HL-60 (cell line): Measurements from ENCODE around the gene TEX22.

Experiments
- DNase-seq, 2 experiments: peaks; one replicate each; pipeline ENCODE4 v3.0.0-alpha.2; 2010 to 2020; ENCODE audit warnings: low read depth in 1 of 2, low spot score in 1 of 2
- H3K27ac ChIP-seq: fragments of 250-450 bp; sonication (Bioruptor Pico); replicated peaks from 2 replicates; pipeline ENCODE4 v1.5.1; 2020; ENCODE audit warnings: mild to moderate bottlenecking, moderate library complexity
- H3K27me3 ChIP-seq: fragments of 250-450 bp; sonication (Bioruptor Pico); 2 replicates; pipeline ENCODE4 v1.5.1; 2021; ENCODE audit warnings: mild to moderate bottlenecking, moderate library complexity; ENCODE audit not compliant: insufficient read depth, poor library complexity, severe bottlenecking
- H3K4me3 ChIP-seq: replicated peaks from 2 replicates; pipeline ENCODE4 v1.5.1; 2011; ENCODE audit warnings: mild to moderate bottlenecking, control low read depth, low read length; ENCODE audit not compliant: insufficient read depth
- GABPA ChIP-seq: IDR thresholded peaks from 2 replicates; pipeline ENCODE4 v1.6.1; 2012; ENCODE audit warnings: low read depth
- POLR2AphosphoS5 ChIP-seq: IDR thresholded peaks from 2 replicates; pipeline ENCODE4 v1.6.1; 2012; ENCODE audit warnings: low read depth
- SPI1 ChIP-seq: IDR thresholded peaks from 2 replicates; pipeline ENCODE4 v1.6.1; 2012; ENCODE audit warnings: low read depth, mild to moderate bottlenecking, borderline replicate concordance
- TF ChIP-seq, protein P1 (sequence below): IDR thresholded peaks from one replicate; pipeline ENCODE4 v1.5.1; 2011; ENCODE audit warnings: low read length, control low read depth, inconsistent platforms; ENCODE audit not compliant: insufficient read depth
- TF ChIP-seq, protein P2 (sequence below): IDR thresholded peaks from 2 replicates; pipeline ENCODE4 v1.6.1; 2012; ENCODE audit warnings: low read depth; ENCODE audit not compliant: insufficient replicate concordance

Gene TEX22

DNA sequence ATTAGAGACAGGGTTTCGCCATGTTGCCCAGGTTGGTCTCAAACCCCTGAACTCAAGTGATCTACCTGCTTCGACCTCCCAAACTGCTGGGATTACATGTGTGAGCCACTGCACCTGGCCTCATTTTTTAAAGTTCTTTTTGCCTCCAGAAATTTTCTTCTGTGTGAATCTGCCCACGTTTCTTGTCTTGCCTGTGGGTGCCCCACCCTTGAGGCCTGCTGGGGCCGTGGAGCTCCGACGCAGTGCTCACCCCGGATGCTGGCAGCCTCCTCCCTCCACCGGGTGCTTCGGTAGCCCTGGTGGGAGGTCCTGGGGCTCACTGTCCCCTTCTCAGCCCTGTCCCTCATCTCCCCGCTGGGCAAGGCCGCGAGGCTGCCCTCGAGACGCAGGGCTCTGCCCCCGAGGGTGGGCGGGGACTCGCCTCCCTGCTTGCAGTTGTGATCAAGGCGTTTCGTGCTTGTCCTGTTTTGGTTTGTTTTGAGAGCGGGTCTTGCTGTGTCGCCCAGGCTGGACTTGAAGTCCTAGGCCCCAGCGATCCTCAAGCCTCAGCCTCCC, 56.8 kb downstream of the TEX22 start:
- TF ChIP-seq, protein P1, sequence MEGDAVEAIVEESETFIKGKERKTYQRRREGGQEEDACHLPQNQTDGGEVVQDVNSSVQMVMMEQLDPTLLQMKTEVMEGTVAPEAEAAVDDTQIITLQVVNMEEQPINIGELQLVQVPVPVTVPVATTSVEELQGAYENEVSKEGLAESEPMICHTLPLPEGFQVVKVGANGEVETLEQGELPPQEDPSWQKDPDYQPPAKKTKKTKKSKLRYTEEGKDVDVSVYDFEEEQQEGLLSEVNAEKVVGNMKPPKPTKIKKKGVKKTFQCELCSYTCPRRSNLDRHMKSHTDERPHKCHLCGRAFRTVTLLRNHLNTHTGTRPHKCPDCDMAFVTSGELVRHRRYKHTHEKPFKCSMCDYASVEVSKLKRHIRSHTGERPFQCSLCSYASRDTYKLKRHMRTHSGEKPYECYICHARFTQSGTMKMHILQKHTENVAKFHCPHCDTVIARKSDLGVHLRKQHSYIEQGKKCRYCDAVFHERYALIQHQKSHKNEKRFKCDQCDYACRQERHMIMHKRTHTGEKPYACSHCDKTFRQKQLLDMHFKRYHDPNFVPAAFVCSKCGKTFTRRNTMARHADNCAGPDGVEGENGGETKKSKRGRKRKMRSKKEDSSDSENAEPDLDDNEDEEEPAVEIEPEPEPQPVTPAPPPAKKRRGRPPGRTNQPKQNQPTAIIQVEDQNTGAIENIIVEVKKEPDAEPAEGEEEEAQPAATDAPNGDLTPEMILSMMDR, result no peak
- TF ChIP-seq POLR2AphosphoS5 (no peak), GABPA (no peak), SPI1 (no peak)
- TF ChIP-seq, protein P2, sequence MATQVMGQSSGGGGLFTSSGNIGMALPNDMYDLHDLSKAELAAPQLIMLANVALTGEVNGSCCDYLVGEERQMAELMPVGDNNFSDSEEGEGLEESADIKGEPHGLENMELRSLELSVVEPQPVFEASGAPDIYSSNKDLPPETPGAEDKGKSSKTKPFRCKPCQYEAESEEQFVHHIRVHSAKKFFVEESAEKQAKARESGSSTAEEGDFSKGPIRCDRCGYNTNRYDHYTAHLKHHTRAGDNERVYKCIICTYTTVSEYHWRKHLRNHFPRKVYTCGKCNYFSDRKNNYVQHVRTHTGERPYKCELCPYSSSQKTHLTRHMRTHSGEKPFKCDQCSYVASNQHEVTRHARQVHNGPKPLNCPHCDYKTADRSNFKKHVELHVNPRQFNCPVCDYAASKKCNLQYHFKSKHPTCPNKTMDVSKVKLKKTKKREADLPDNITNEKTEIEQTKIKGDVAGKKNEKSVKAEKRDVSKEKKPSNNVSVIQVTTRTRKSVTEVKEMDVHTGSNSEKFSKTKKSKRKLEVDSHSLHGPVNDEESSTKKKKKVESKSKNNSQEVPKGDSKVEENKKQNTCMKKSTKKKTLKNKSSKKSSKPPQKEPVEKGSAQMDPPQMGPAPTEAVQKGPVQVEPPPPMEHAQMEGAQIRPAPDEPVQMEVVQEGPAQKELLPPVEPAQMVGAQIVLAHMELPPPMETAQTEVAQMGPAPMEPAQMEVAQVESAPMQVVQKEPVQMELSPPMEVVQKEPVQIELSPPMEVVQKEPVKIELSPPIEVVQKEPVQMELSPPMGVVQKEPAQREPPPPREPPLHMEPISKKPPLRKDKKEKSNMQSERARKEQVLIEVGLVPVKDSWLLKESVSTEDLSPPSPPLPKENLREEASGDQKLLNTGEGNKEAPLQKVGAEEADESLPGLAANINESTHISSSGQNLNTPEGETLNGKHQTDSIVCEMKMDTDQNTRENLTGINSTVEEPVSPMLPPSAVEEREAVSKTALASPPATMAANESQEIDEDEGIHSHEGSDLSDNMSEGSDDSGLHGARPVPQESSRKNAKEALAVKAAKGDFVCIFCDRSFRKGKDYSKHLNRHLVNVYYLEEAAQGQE, result no peak
- DNase-seq, result no peak
- no peak overlapping the region for H3K27ac ChIP-seq
- H3K27me3 ChIP-seq, result no peaks in the 10 kb centered on the region
- H3K4me3 ChIP-seq, result no peak overlapping the region

DNA sequence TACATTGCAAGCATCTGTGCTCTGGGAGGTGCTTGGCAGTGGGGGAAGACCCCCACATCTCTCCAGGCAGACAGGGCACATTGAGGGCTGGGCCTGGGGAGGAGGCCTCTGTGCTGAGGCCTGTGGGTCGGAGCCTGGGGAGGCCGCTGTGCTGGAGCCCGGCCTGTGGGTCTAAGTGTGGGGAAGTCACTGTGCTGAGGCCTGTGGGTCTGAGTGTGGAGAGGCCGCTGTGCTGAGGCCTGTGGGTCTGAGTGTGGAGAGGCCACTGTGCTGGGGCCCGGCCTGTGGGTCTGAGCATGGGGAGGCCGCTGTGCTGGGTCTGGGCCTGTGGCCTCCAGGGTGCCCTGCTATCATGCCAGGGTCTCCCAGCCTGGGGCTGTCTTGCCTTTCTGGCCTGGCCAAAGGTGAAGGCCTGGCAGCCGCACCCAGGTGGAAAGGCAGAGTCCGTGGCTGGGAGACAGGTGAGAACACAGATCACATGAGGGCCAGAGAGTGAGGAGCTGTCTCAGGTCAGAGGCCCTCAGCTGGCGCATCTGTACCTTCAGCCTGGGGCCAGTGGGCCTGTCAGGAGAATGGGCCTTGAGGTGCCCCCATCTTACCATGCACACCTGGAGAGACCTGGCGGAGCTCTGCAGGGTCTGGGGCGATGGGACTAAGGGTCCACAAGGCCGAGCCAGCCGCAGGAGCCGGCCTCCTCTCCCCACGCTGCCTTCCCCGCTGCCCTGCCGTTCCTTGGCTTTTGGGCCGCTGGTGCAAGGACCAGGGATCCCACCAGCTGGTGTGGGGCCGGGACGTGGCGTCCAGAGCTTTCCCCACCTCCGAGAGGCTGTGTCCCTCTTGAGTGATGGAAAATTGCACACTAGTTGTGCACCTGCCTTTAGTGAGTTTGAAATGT, 57.7 kb downstream of the TEX22 start:
- H3K27me3 ChIP-seq, result no peaks in the 10 kb centered on the region
- DNase-seq, result no peak
- H3K27ac ChIP-seq, result no peak overlapping the region
- H3K4me3 ChIP-seq, result no peak overlapping the region
- no peak for TF ChIP-seq POLR2AphosphoS5
- TF ChIP-seq, protein P2, result no peak

DNA sequence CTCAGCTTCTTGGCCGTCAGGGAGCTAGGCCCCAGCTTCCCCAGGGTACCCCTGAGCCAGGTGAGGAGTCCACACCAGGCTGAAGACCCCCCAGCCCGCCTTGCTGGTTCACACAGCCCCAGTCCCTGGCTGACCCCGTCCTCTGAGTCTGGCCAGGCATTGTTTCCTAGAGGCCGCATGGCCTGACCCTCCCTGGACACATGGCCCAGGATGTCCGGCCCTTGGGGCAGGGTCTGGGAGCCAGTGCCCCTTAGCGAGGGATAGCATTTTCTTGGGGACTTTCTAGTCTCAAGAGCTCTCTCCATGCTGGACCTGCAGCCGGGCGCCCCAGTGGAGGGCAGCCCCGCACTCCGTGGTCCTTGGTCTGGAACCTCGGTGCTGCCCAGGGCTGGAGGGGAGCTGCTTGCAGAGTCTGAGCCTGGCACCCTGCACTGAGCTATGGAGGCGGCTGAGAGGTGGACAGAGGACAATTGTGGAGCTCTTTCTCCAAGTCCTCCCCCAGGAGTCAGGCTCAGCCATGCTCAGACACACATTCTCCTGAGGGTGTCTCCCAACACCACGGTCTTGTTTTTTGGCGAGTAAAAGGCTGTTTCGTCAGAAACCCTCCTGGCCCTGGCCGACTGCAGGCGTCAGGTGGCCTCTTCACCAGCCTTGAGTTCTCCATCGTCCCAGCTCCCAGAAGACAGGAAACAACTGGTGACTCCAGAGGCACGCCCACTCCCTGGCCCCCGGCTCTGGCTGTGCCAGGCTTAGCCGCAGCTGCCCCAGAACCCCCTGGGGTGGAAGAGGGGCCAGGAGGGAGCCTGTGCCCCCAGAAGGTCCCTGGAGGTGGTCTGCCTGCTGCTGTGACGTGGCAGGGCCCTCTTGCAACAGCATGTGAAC, 58.6 kb downstream of the TEX22 start:
- no peak overlapping the region for H3K27ac ChIP-seq
- H3K4me3 ChIP-seq, result no peak overlapping the region
- TF ChIP-seq, protein P1, result no peak
- TF ChIP-seq GABPA (no peak), SPI1 (no peak), POLR2AphosphoS5 (no peak; the same call in 1 of the 2 replicates)
- TF ChIP-seq, protein P2, result no peak
- no peaks in the 10 kb centered on the region for H3K27me3 ChIP-seq
- DNase-seq, result no peak
